B cell (primary cell): ENCODE measurements around the gene GLIPR2. TPM values are rescaled to one million over a fixed set of nuclear protein-coding genes. Genes with fewer than 3 reads are reported as not detected.
"Not testable (repeated sequence)": the region's sequence is repeated elsewhere in the genome, so short reads cannot be mapped to it uniquely, and the experiment has no call there.

Experiments
- ATAC-seq: fragments of 200-7000 bp; cut with Tn5 transposase; one replicate; pipeline ENCODE4 v1.10.0; 2021; ENCODE audit warnings: low read depth, mild to moderate bottlenecking, moderate number of reproducible peaks, moderate library complexity
- CTCF ChIA-PET: fragments of 350-600 bp; sonication (Branson Sonifier 250); formaldehyde crosslinking; loops from one replicate; lab custom pipeline; 2021; ENCODE audit warnings: antibody characterized with exemption, inconsistent platforms; lab: Charles Lee
- POLR2A ChIA-PET: fragments of 350-600 bp; sonication (Branson Sonifier 250); formaldehyde crosslinking; loops from one replicate; lab custom pipeline; 2021; ENCODE audit warnings: antibody characterized with exemption; lab: Charles Lee
- DNase-seq: peaks from one replicate; pipeline ENCODE4 v3.0.0; 2013
- H2AFZ ChIP-seq: 2 replicates; pipeline ENCODE4 v1.6.1; 2012; ENCODE audit warnings: mild to moderate bottlenecking, low read depth, low read length; ENCODE audit not compliant: insufficient read depth, poor library complexity, severe bottlenecking
- H3K27ac ChIP-seq, 2 donors: 1 replicate in 1 of 2; 2 replicates in 1 of 2; pipeline ENCODE4 v1.5.1; 2012 to 2013; ENCODE audit warnings: low read length in 2 of 2, mild to moderate bottlenecking in 2 of 2, moderate library complexity in 1 of 2
- H3K27me3 ChIP-seq, 4 experiments: fragments of 200-600 bp in 1 of 4; sonication (generic) in 1 of 4; replicated peaks in 1 of 4; 1 replicate in 2 of 4; 2 replicates in 2 of 4; pipeline versions ENCODE4 v1.6.1 to v1.7.0; 2013 to 2016; ENCODE audit warnings: low read length in 3 of 4, mild to moderate bottlenecking in 2 of 4, mixed read lengths in 1 of 4, moderate library complexity in 1 of 4; ENCODE audit not compliant: insufficient read depth in 4 of 4, control insufficient read depth in 3 of 4; ENCODE audit errors: control extremely low read depth in 1 of 4
- H3K36me3 ChIP-seq, 2 experiments: replicated peaks in 1 of 2; 1 replicate in 1 of 2; 2 replicates in 1 of 2; pipeline versions ENCODE4 v1.6.1 to v1.7.1; 2013; ENCODE audit warnings: low read length in 1 of 2; ENCODE audit not compliant: insufficient read depth in 2 of 2, control insufficient read depth in 1 of 2; ENCODE audit errors: control extremely low read depth in 1 of 2, extremely low read depth in 1 of 2
- H3K4me1 ChIP-seq, 2 donors: fragments of 200-600 bp in 1 of 2; sonication (generic) in 1 of 2; 1 replicate in 1 of 2; 2 replicates in 1 of 2; pipeline versions ENCODE4 v1.5.1 to v1.6.1; 2013 to 2017; ENCODE audit warnings: low read length in 2 of 2; ENCODE audit not compliant: control insufficient read depth in 2 of 2, insufficient read depth in 2 of 2
- H3K4me2 ChIP-seq: replicated peaks from 2 replicates; pipeline ENCODE3; 2012; ENCODE audit warnings: mild to moderate bottlenecking, low read depth, low read length; ENCODE audit not compliant: poor library complexity, severe bottlenecking
- H3K4me3 ChIP-seq, 5 experiments: fragments of 200-600 bp in 1 of 5; sonication (generic) in 1 of 5; 1 replicate in 3 of 5; 2 replicates in 2 of 5; pipeline versions ENCODE4 v1.5.1 to v1.7.0; 2011 to 2016; ENCODE audit warnings: low read length in 4 of 5, mild to moderate bottlenecking in 4 of 5, low read depth in 2 of 5, control low read depth in 1 of 5, moderate library complexity in 1 of 5; ENCODE audit not compliant: insufficient read depth in 1 of 5; ENCODE audit errors: control extremely low read depth in 1 of 5, extremely low read depth in 1 of 5
- H3K79me2 ChIP-seq: fragments of 200-600 bp; sonication (generic); one replicate; pipeline ENCODE4 v1.6.0; 2016; ENCODE audit warnings: low read length; ENCODE audit not compliant: control insufficient read depth, insufficient read depth
- H3K9ac ChIP-seq: fragments of 200-600 bp; sonication (generic); 2 replicates; pipeline ENCODE4 v1.6.1; 2017; ENCODE audit warnings: mild to moderate bottlenecking, low read length, moderate library complexity
- H3K9me3 ChIP-seq, 3 donors: one replicate each; pipeline versions ENCODE4 v1.6.1 to v1.7.1; 2013; ENCODE audit warnings: low read length in 2 of 3; ENCODE audit not compliant: control insufficient read depth in 2 of 3, insufficient read depth in 1 of 3; ENCODE audit errors: control extremely low read depth in 1 of 3
- H4K20me1 ChIP-seq: 2 replicates; pipeline ENCODE4 v1.6.0; 2012; ENCODE audit warnings: mild to moderate bottlenecking, low read length; ENCODE audit not compliant: insufficient read depth, control insufficient read depth, poor library complexity, severe bottlenecking
- H3K27ac Mint-ChIP-seq: one replicate; pipeline ENCODE4 v1.8.0; 2021; ENCODE audit warnings: mixed read lengths
- H3K27me3 Mint-ChIP-seq: one replicate; pipeline ENCODE4 v1.8.0; 2021; ENCODE audit warnings: mixed read lengths
- H3K4me1 Mint-ChIP-seq: one replicate; pipeline ENCODE4 v1.8.0; 2021; ENCODE audit warnings: mixed read lengths
- H3K4me3 Mint-ChIP-seq: one replicate; pipeline ENCODE4 v1.8.0; 2021; ENCODE audit warnings: mixed read lengths
- H3K9me3 Mint-ChIP-seq: one replicate; pipeline ENCODE4 v1.8.0; 2022; ENCODE audit warnings: mixed read lengths; ENCODE audit not compliant: insufficient read depth
- CTCF ChIP-seq: fragments of 200-600 bp; IDR thresholded peaks from one replicate; pipeline ENCODE4 v1.8.0; 2022; ENCODE audit warnings: antibody characterized with exemption, mild to moderate bottlenecking
- EZH2 ChIP-seq: IDR thresholded peaks from 2 replicates; pipeline ENCODE4 v1.6.1; 2012; ENCODE audit warnings: borderline replicate concordance, low read depth, mild to moderate bottlenecking, moderate library complexity, low read length; ENCODE audit not compliant: insufficient read depth, poor library complexity, severe bottlenecking
- WGBS: methylation state at CpG from one replicate; pipeline ENCODE4 v1.1.5; 2013; ENCODE audit warnings: missing lambda C conversion rate; ENCODE audit not compliant: insufficient coverage; 5-methylcytosine and 5-hydroxymethylcytosine counted together
- intact Hi-C: fragments of 100-400 bp; cut with micrococcal nuclease; formaldehyde crosslinking; loops from one replicate; pipeline ENCODE4 v1.10.0; 2022
- polyA minus RNA-seq: library from RNA; depleted of rRNA, polyadenylated mRNA; stranded (reverse); fragments of >200 nt; gene quantifications from 2 replicates; pipeline ENCODE4 v1.2.3, GENCODE V29; 2012
- polyA plus RNA-seq: library from polyadenylated mRNA; depleted of rRNA; stranded (reverse); fragments of >200 nt; gene quantifications from 2 replicates; pipeline ENCODE4 v1.2.3, GENCODE V29; 2012
- total RNA-seq, 2 donors: library from RNA; stranded (reverse); fragments of 120-200 nt in 1 of 2; gene quantifications; 1 replicate in 1 of 2; 2 replicates in 1 of 2; pipeline versions ENCODE4 v1.2.3 to v1.2.4, GENCODE V29; 2013 to 2022

Gene GLIPR2
- 13.7 and 15.2 TPM in 2 replicates for total RNA-seq
- 27.6 TPM for total RNA-seq (2013)
- 14.6 and 17.5 TPM in 2 replicates for polyA plus RNA-seq
- 11.2 and 15.9 TPM in 2 replicates for polyA minus RNA-seq

- WGBS, result under 1% methylated on average over 83 of the region's 83 CpGs
- peak within 1 kb of the TSS; percentile 93 for H3K27ac Mint-ChIP-seq
- peaks cover 38 to 39% of the 10 kb centered on the region in 2 donors for H3K4me1 ChIP-seq
- peak; percentile 17 for TF ChIP-seq CTCF
- TF ChIP-seq EZH2, result no peak
- peak within 1 kb of the TSS; percentile 82 for H2AFZ ChIP-seq
- H3K27me3 ChIP-seq, result no peaks in the 10 kb centered on the region
- peaks cover 0 to 20% of the 10 kb centered on the region in 2 experiments for H3K36me3 ChIP-seq
- no peaks in the 10 kb centered on the region for H3K9me3 ChIP-seq
- ChIA-PET CTCF (interaction anchor here (0.6 to 4.3 kb wide), 7 partner anchors 15 to 472 kb away, joined by 3 to 50 read pairs (median 5); partner anchors contain the start of genes CCIN and CLTA), POLR2A (interaction anchor here (1.1 to 2.0 kb wide), 4 partner anchors 8 to 54 kb away, joined by 3 to 7 read pairs (median 4); partner anchors contain the start of gene CLTA)
- H3K9ac ChIP-seq, result peak within 1 kb of the TSS; percentile 79
- no peaks in the 10 kb centered on the region for H3K27me3 Mint-ChIP-seq
- peak; percentile 99 for ATAC-seq
- H3K4me3 Mint-ChIP-seq, result peak within 1 kb of the TSS; percentile 96
- H4K20me1 ChIP-seq, result peaks cover 17% of the 10 kb centered on the region
- H3K4me1 Mint-ChIP-seq, result peaks cover 50% of the 10 kb centered on the region
- peaks cover 32% of the 10 kb centered on the region for H3K79me2 ChIP-seq
- peak; percentile 86 for DNase-seq
- peak within 1 kb of the TSS; percentile 11 to 75 for H3K27ac ChIP-seq
- H3K9me3 Mint-ChIP-seq, result no peaks in the 10 kb centered on the region
- intact Hi-C loops, result loop anchor here (1.0 to 5.0 kb wide), 5 partner anchors 16 to 121 kb away; partner anchors contain the start of genes CLTA and GNE
- H3K4me3 ChIP-seq, result peak within 1 kb of the TSS; percentile 47 to 79 (median 68)
- H3K4me2 ChIP-seq, result peak within 1 kb of the TSS; percentile 94
These were observed at the start of gene GLIPR2 for GRCh38 chr9:36136272-36136893. TSS of gene GLIPR2 (plus strand) at chr9:36136733. CDS start at chr9:36136779, 46 bp downstream.

- H3K9me3 Mint-ChIP-seq, ATAC-seq, H3K27me3 Mint-ChIP-seq, H3K4me3 Mint-ChIP-seq, H3K36me3 ChIP-seq, POLR2A ChIA-PET, H3K4me1 Mint-ChIP-seq, H3K27me3 ChIP-seq, H3K9ac ChIP-seq, H2AFZ ChIP-seq, H3K4me2 ChIP-seq, H3K27ac Mint-ChIP-seq, DNase-seq, H3K4me1 ChIP-seq, H3K9me3 ChIP-seq, intact Hi-C loops, H3K4me3 ChIP-seq, H3K27ac ChIP-seq, H3K79me2 ChIP-seq, H4K20me1 ChIP-seq: not testable (repeated sequence)
- CTCF ChIA-PET, result interaction anchor here (0.7 kb wide), 1 partner anchor 16 kb away, joined by 4 read pairs; no protein-coding TSS in a partner anchor
These were observed 49.5 kb upstream of the GLIPR2 start for GRCh38 chr9:36087054-36087453.
